GM12873 (cell line): ENCODE measurements around the gene RCSD1.

Source experiments
- TF ChIP-seq, protein P1 (sequence below): IDR thresholded peaks from 2 replicates; pipeline ENCODE4 v1.5.1; 2012; ENCODE audit warnings: low read depth, mild to moderate bottlenecking, moderate library complexity, low read length, control low read depth; ENCODE audit not compliant: insufficient read depth; ENCODE audit errors: missing control alignments

The RCSD1 gene

GRCh38 chr1:167678422-167678821 lies 48.4 kb downstream of the RCSD1 start:
- TF ChIP-seq, protein P1, sequence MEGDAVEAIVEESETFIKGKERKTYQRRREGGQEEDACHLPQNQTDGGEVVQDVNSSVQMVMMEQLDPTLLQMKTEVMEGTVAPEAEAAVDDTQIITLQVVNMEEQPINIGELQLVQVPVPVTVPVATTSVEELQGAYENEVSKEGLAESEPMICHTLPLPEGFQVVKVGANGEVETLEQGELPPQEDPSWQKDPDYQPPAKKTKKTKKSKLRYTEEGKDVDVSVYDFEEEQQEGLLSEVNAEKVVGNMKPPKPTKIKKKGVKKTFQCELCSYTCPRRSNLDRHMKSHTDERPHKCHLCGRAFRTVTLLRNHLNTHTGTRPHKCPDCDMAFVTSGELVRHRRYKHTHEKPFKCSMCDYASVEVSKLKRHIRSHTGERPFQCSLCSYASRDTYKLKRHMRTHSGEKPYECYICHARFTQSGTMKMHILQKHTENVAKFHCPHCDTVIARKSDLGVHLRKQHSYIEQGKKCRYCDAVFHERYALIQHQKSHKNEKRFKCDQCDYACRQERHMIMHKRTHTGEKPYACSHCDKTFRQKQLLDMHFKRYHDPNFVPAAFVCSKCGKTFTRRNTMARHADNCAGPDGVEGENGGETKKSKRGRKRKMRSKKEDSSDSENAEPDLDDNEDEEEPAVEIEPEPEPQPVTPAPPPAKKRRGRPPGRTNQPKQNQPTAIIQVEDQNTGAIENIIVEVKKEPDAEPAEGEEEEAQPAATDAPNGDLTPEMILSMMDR = no peak

- TF ChIP-seq, protein P1 = no peak
Observed at GRCh38 chr1:167678838-167679237, 48.8 kb downstream of the RCSD1 start.

DNA sequence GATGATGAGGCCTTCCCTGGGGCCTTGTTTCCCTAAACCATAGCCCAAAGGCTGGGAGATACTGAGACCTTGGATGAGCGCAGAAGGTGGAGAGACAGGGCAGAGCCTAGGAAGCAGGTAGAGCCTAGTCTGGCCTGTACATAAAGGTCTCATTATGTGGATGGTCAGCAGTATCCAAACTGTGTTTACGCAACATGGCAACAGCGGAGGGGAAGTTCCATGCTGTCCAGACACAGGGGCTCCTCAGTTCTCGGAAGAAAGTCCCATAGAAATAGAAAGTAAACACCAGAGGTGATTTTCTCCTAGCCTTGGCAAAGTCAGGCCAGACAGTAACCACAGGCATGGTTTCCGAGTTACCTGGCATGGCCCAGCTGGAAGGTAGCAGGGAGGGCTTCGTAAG lies 49.7 kb downstream of the RCSD1 start:
- TF ChIP-seq, protein P1 = no peak

- TF ChIP-seq, protein P1 = no peak
Observed at GRCh38 chr1:167681024-167681423, 51.0 kb downstream of the RCSD1 start.

- TF ChIP-seq, protein P1 = no peak
Observed at GRCh38 chr1:167681451-167682098, 51.5 kb downstream of the RCSD1 start.

DNA sequence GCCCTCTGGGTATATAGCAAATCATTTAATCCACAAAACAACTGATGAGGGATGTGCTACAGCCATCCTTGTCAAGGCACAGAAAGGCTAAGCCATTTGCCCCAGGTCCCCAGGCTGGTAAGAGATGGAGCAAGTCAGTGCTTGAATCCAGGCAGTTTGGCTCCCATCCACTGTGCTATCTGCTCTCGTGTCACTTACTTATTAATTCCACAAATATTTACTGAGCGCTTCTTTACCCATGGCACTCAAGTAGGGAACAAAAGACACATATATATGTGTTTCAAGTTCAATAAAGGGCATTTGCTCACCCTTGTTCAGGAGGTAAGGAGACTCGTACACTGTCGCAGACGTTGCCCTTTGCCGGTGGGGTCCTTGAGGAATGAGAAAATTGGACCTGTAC lies 53.2 kb downstream of the RCSD1 start:
- TF ChIP-seq, protein P1 = no peak

DNA sequence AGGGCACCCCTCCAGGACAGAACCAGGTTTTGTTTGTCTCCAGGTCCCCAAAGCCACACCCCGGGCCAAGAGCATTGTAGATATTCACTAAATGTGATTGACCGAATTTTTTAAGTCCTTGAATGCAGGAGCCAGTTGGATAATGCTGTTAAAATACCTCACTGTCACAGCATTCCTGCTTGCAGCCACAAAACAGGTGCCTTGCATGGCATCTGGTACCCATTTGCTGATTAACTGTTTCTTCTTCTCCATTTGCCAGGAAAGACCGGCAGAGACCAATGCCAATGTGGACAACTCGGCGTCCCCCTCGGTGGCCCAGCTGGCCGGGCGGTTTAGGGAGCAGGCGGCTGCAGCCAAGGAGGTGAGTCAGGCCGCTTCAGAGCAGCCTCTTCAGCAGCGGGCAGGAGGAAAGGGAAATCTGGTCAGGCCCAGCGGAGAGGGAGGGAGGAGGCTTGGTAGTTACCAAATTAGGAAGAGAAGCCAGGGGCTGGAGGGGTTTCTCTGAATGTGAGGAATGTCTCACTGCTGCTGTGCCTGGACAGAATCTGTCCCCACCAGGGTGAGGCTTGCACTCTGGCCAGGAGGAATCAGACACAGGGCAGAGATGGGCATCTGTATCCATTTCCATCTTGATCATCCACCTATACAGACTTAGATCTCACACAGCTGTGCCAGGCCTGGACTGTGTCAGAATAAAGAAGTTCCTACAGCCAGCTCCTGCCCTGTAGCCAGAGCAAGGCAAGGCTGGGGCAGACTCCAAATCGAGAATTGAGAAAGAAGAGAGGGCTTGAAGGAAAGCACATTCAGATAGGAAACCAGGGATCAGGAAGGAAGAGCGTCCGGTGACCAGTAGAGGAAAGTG lies 53.8 kb downstream of the RCSD1 start:
- TF ChIP-seq, protein P1 = no peak
